ENCODE measurements around the gene IL22RA2.

DNA sequence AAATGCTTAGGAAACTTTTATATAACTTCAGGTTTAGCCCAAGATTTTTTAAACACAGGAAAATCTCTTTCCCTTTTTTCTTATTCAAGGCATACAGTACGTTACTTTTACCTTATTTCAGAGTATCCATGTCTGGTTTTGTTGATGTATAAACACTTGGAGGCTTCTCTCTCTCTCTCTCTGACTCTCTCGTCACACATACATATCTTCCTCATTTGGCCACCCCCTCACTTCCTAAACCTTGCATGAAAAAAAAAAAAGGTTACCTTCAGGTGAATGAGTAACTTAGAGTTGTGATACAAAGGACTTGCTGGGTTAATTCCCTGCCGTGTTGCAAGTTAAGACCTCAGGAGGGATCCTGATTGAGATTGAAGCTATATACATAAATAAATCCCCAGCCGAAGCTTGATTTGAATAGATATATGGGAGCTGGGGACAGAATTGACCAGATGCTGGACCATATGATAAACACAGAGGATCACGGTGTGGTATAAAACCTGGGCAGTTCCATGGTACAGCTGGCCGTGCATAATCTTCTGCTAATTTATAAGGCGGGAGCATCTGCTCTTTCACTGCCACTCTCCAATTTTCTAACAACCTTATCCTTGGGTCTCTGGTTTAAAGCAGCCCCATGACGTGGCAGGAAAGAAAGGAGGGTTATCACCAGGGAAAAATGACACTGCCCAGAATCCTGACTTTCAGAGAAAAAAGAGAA lies 73.6 kb downstream of the IL22RA2 start:
- TF ChIP-seq CTCF (IDR thresholded peaks at IDR 0.05): no peak
- no peak for TF ChIP-seq POLR2A (IDR thresholded peaks at IDR 0.05)
